Left ventricle myocardium inferior (tissue), 1 donor: ENCODE data around the gene KCNT1. TPM values are rescaled to one million over a fixed set of nuclear protein-coding genes. Genes with fewer than 3 reads are reported as not detected.

ENCODE experiments used
- DNase-seq: peaks from one replicate; pipeline ENCODE4 v3.0.0-alpha.2; 2020
- H3K27ac ChIP-seq: fragments of 200-600 bp; replicated peaks from 2 replicates; pipeline ENCODE4 v1.8.0; 2021
- H3K27me3 ChIP-seq: fragments of 200-600 bp; 2 replicates; pipeline ENCODE4 v1.8.0; 2021; ENCODE audit warnings: low read depth
- H3K36me3 ChIP-seq: fragments of 200-600 bp; 2 replicates; pipeline ENCODE4 v1.8.0; 2021
- H3K4me1 ChIP-seq: fragments of 200-600 bp; 2 replicates; pipeline ENCODE4 v1.8.0; 2021
- H3K4me3 ChIP-seq: fragments of 200-600 bp; 2 replicates; pipeline ENCODE4 v1.8.0; 2021; ENCODE audit warnings: mild to moderate bottlenecking, moderate library complexity
- H3K9me3 ChIP-seq: fragments of 200-600 bp; replicated peaks from 2 replicates; pipeline ENCODE4 v1.8.0; 2021
- intact Hi-C: fragments of 100-400 bp; cut with micrococcal nuclease; formaldehyde crosslinking; loops from one replicate; pipeline ENCODE4 v1.11.0; 2022
- total RNA-seq: library from RNA; stranded (reverse); fragmentation: NEBNext Ultra II Directional; extraction: Animal tissue kit (Norgen Biotek cat#: 25700); gene quantifications from one replicate; pipeline ENCODE4 v1.2.1, GENCODE V29; 2021
- TF ChIP-seq, protein P1 (sequence below): fragments of 200-600 bp; IDR thresholded peaks from 2 replicates; pipeline ENCODE4 v1.8.0; 2021; ENCODE audit warnings: antibody characterized with exemption, mild to moderate bottlenecking, borderline replicate concordance
- donor health status: DM: no; HTN: yes; CAD: no; lungs with severe emphysema.

Gene KCNT1
- total RNA-seq, 1 donor from 2014 or later: 3.3 TPM

DNA sequence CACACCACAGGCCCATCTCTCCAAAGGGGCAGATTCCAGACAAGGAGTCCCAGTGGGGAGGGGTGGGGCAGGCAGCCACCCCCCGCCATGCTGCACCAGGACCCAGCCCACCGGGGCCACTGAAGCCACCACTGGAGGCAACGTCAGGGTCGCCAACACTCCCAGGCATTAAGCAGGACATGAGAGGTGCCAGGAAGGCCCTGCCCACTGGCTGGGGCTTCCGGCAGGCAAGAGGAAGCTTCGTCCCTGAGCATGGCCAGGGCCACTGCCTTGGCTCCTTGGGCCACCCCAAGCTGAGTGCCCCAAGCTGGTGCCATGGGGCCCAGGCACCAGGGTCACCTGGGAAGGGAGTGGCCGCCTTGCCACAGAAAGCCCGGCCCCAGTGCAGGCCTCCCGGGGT, 17.5 kb downstream of the KCNT1 start:
- H3K36me3 ChIP-seq: no peaks in the 10 kb centered on the region
- no peaks in the 10 kb centered on the region for H3K9me3 ChIP-seq
- no peaks in the 10 kb centered on the region for H3K4me1 ChIP-seq
- H3K27me3 ChIP-seq: peaks cover 84% of the 10 kb centered on the region
- H3K4me3 ChIP-seq: no peak overlapping the region
- TF ChIP-seq, protein P1, sequence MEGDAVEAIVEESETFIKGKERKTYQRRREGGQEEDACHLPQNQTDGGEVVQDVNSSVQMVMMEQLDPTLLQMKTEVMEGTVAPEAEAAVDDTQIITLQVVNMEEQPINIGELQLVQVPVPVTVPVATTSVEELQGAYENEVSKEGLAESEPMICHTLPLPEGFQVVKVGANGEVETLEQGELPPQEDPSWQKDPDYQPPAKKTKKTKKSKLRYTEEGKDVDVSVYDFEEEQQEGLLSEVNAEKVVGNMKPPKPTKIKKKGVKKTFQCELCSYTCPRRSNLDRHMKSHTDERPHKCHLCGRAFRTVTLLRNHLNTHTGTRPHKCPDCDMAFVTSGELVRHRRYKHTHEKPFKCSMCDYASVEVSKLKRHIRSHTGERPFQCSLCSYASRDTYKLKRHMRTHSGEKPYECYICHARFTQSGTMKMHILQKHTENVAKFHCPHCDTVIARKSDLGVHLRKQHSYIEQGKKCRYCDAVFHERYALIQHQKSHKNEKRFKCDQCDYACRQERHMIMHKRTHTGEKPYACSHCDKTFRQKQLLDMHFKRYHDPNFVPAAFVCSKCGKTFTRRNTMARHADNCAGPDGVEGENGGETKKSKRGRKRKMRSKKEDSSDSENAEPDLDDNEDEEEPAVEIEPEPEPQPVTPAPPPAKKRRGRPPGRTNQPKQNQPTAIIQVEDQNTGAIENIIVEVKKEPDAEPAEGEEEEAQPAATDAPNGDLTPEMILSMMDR: no peak
- intact Hi-C loops: no loop called here
- H3K27ac ChIP-seq: no peak overlapping the region
- DNase-seq: no peak

DNA sequence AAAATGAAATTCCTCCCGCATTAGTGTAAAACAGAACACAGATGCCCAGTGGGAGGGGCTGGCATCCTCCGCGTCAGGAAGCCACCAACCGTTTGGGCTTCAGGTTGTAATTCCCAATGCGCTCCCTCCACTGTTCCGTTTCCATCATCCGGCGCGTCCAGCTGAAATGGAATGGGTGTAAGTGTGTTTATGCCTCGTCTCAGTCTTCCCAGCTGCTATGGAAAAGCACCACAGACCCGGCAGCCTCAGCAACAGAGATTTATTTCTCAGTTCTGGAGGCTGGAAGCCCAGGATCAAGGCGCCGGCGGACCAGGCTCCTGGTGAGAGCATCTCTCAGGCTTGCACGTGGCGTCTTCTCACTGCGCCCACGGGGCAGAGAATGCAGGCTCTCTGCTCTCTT, 20.4 kb downstream of the KCNT1 start:
- intact Hi-C loops: no loop called here
- Histone ChIP-seq H3K4me3 (no peak overlapping the region), H3K36me3 (no peaks in the 10 kb centered on the region), H3K4me1 (no peaks in the 10 kb centered on the region), H3K27me3 (peaks cover 77% of the 10 kb centered on the region), H3K9me3 (no peaks in the 10 kb centered on the region), H3K27ac (no peak overlapping the region)
- no peak for DNase-seq
- TF ChIP-seq, protein P1: no peak

DNA sequence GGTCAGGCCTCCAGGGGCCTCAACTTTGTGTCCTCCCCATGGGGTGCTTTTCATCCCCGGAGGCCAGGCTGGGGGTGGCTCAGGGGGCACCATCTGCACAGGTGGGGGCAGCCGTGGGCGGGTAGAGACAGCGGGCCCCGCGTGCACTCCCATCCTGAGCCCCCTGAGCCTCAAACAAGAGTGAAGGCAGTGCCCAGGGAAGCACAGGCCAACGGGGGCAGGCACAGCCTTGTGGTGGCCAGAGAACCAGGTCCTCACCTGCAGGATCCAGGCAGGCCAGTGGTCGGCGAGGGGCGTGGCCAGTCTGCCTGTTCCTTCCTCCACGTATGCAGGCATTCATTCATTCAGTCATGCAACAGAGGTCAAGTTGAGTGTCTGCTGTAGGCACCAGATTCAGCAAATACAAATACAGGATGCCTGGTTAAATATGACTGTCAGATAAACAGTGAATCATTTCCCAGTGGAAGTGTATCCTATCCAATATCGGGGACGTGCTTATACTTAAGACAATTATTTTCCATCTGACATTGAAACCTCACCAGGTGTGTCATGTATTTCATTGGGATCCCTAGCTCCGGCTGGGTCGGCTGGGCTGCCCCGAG, 22.3 kb downstream of the KCNT1 start:
- Histone ChIP-seq H3K4me1 (no peaks in the 10 kb centered on the region), H3K27ac (no peak overlapping the region), H3K27me3 (peaks cover 58% of the 10 kb centered on the region), H3K4me3 (no peak overlapping the region), H3K36me3 (no peaks in the 10 kb centered on the region), H3K9me3 (no peaks in the 10 kb centered on the region)
- TF ChIP-seq, protein P1: no peak
- intact Hi-C loops: no loop called here
- no peak for DNase-seq

DNA sequence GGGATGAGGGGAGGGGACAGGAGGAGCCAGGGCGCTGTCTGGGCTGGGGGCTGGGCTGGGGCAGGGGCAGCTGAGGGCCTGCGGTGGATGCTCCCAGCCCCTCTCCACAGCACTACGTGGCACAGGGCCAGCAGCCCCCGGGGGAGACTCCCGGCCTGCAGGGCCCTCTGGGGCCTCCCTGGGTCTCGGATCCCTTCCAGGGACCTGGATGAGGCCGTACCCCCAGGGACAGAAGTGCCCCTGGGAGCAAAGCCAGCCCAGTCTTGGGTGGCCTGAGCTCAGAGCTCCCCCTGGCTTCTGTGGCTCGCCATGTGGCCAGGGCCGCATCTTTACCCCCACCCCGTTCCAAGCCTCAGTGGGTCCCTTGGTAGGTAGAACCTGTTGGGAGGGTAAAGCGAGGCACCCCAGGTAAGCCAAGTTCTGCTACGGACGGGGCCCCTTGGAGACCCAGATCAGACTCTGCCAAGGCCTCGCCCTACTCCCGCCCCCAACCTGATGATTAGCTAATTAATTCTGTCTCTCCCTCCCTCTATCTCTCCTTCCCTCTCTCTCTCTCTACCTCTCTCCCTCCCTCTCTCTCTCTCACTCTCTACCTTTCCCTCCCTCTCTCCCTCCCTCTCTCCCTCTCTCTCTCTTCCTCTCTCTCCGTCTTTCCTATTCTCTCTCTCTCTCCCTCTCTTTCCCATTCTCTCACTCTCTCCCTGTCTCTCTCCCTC, 24.3 kb downstream of the KCNT1 start:
- intact Hi-C loops: no loop called here
- peaks cover 10% of the 10 kb centered on the region for H3K9me3 ChIP-seq
- H3K36me3 ChIP-seq: no peaks in the 10 kb centered on the region
- no peak overlapping the region for H3K27ac ChIP-seq
- H3K27me3 ChIP-seq: peaks cover 38% of the 10 kb centered on the region
- no peak overlapping the region for H3K4me3 ChIP-seq
- no peak for DNase-seq
- no peaks in the 10 kb centered on the region for H3K4me1 ChIP-seq
- TF ChIP-seq, protein P1: no peak

DNA sequence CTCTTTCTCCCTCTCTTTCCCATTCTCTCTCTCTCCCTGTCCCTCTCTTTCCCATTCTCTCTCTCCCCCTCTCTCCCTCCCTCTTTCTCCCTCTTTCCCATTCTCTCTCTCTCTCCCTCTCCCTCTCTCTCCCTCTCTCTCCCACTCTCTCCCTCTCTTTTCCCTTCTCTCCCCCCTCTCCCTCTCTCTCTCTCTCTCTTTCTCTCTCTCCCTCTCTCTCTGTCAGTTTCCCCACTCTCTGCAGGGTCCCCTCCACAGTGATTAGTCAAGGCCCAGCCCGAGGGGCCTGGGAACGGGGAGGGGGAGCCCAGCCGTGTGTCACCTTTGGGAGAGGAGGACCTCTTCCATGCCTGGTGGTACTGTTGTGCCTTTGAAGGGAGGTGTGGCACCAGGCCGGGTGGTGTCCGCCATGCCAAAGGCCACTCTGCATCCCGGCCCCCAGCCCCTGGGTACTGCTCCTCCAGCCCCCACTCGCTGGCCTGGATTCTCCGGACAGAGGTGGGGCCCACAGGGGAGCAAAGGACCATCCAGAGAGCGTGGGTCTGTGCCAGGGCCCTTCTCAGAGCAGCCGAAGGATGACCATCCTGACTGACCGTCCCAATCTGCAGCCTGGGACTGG, 25.4 kb downstream of the KCNT1 start:
- Histone ChIP-seq H3K4me3 (no peak overlapping the region), H3K4me1 (no peaks in the 10 kb centered on the region), H3K36me3 (no peaks in the 10 kb centered on the region), H3K27ac (no peak overlapping the region), H3K9me3 (peaks cover 20% of the 10 kb centered on the region), H3K27me3 (peaks cover 30% of the 10 kb centered on the region)
- TF ChIP-seq, protein P1: no peak
- DNase-seq: no peak
- intact Hi-C loops: no loop called here
